CD4-positive, CD25-positive, alpha-beta regulatory T cell (primary cell): ENCODE measurements around the gene SLC1A2. TPM values are rescaled to one million over a fixed set of nuclear protein-coding genes. Genes with fewer than 3 reads are reported as not detected.
"Not testable (repeated sequence)": the region's sequence is repeated elsewhere in the genome, so short reads cannot be mapped to it uniquely, and the experiment has no call there.

Experiments
- ATAC-seq, 2 donors: fragments of 150-1000 bp; cut with Tn5 transposase; one replicate each; pipeline ENCODE4 v1.10.0; 2021; ENCODE audit warnings: low read depth in 2 of 2, moderate number of reproducible peaks in 2 of 2, moderate library complexity in 1 of 2
- DNase-seq, 3 donors: peaks; one replicate each; pipeline versions ENCODE4 v3.0.0 to v3.0.0-alpha.2; 2012 to 2022; ENCODE audit warnings: mixed read lengths in 1 of 3
- H3K27ac ChIP-seq: one replicate; pipeline ENCODE4 v1.7.0; 2013; ENCODE audit warnings: mild to moderate bottlenecking, low read length; ENCODE audit not compliant: insufficient read depth, poor library complexity, severe bottlenecking
- H3K27me3 ChIP-seq: one replicate; pipeline ENCODE4 v1.7.0; 2013; ENCODE audit warnings: low read length; ENCODE audit not compliant: control insufficient read depth, insufficient read depth
- H3K36me3 ChIP-seq: one replicate; pipeline ENCODE4 v1.7.0; 2013; ENCODE audit warnings: mild to moderate bottlenecking, low read length, moderate library complexity; ENCODE audit not compliant: control insufficient read depth, insufficient read depth
- H3K4me1 ChIP-seq: 2 replicates; pipeline ENCODE4 v1.7.0; 2013; ENCODE audit warnings: mild to moderate bottlenecking, low read length; ENCODE audit not compliant: insufficient read depth, control insufficient read depth, poor library complexity, severe bottlenecking
- H3K4me3 ChIP-seq: one replicate; pipeline ENCODE4 v1.7.0; 2013; ENCODE audit warnings: low read depth, mild to moderate bottlenecking, low read length, moderate library complexity
- H3K9me3 ChIP-seq, 2 experiments: 1 replicate in 1 of 2; 2 replicates in 1 of 2; pipeline ENCODE4 v1.7.0; 2013; ENCODE audit warnings: low read length in 2 of 2, mild to moderate bottlenecking in 1 of 2, moderate library complexity in 1 of 2; ENCODE audit not compliant: control insufficient read depth in 2 of 2
- H3K27ac Mint-ChIP-seq, 3 donors: one replicate each; pipeline ENCODE4 v1.8.0; 2020 to 2022; ENCODE audit warnings: mild to moderate bottlenecking in 3 of 3, mixed read lengths in 3 of 3, moderate library complexity in 2 of 3
- H3K27me3 Mint-ChIP-seq: one replicate; pipeline ENCODE4 v1.8.0; 2022; ENCODE audit warnings: mild to moderate bottlenecking, mixed read lengths
- H3K36me3 Mint-ChIP-seq: one replicate; pipeline ENCODE4 v1.8.0; 2020; ENCODE audit warnings: mixed read lengths
- H3K4me1 Mint-ChIP-seq, 4 donors: one replicate each; pipeline ENCODE4 v1.8.0; 2020 to 2022; ENCODE audit warnings: mixed read lengths in 4 of 4, mild to moderate bottlenecking in 1 of 4
- H3K4me3 Mint-ChIP-seq, 4 donors: one replicate each; pipeline ENCODE4 v1.8.0; 2020 to 2022; ENCODE audit warnings: mild to moderate bottlenecking in 4 of 4, mixed read lengths in 4 of 4, moderate library complexity in 3 of 4
- H3K9me3 Mint-ChIP-seq, 7 donors: one replicate each; pipeline ENCODE4 v1.8.0; 2020 to 2022; ENCODE audit warnings: mixed read lengths in 7 of 7, mild to moderate bottlenecking in 3 of 7, moderate library complexity in 2 of 7
- polyA plus RNA-seq, 4 donors: library from polyadenylated mRNA; unstranded; fragments of 300-500 nt; fragmentation: Illumina TruSeq; gene quantifications; one replicate each; pipeline ENCODE4 v1.2.3, GENCODE V29; 2021
- total RNA-seq: library from RNA; stranded (reverse); gene quantifications from one replicate; pipeline ENCODE4 v1.2.3, GENCODE V29; 2022

The SLC1A2 gene
- total and polyA plus RNA-seq, 5 donors from 2014 or later = 0.08 to 0.23 TPM; not detected in 3

- peaks cover 16% of the 10 kb centered on the region for H3K4me1 ChIP-seq
Measured at GRCh38 chr11:35231076-35231860, 188.1 kb downstream of the SLC1A2 start.

GRCh38 chr11:35230388-35230787, 189.0 kb downstream of the SLC1A2 start:
- Histone ChIP-seq H3K4me3 (no peak overlapping the region), H3K9me3 (peaks cover 0 to 8% of the 10 kb centered on the region in 2 experiments), H3K27ac (no peak overlapping the region), H3K4me1 (peaks cover 7% of the 10 kb centered on the region), H3K27me3 (no peaks in the 10 kb centered on the region), H3K36me3 (peaks cover 67% of the 10 kb centered on the region)
- Mint-ChIP-seq H3K4me3 (no peak overlapping the region), H3K27me3 (no peaks in the 10 kb centered on the region), H3K4me1 (peaks cover 26 to 43% (median 35%) of the 10 kb centered on the region in 4 donors), H3K27ac (peak overlapping the region in 1 of 3 donors; percentile 86), H3K36me3 (peaks cover 68% of the 10 kb centered on the region), H3K9me3 (peaks cover 0 to 21% (median 7%) of the 10 kb centered on the region in 7 donors)
- ATAC-seq (no peak), DNase-seq (no peak)

More at GRCh38 chr11:35231076-35231860, 188.1 kb downstream of the SLC1A2 start:
- H3K4me3 Mint-ChIP-seq = no peak overlapping the region
- peaks cover 0 to 21% (median 9%) of the 10 kb centered on the region in 7 donors for H3K9me3 Mint-ChIP-seq
- DNase-seq (no peak), ATAC-seq (no peak)
- Histone ChIP-seq H3K27ac (no peak overlapping the region), H3K27me3 (no peaks in the 10 kb centered on the region), H3K9me3 (peaks cover 0 to 8% of the 10 kb centered on the region in 2 experiments), H3K4me3 (no peak overlapping the region), H3K36me3 (peaks cover 59% of the 10 kb centered on the region)
- peaks cover 29 to 48% (median 43%) of the 10 kb centered on the region in 4 donors for H3K4me1 Mint-ChIP-seq
- peaks cover 62% of the 10 kb centered on the region for H3K36me3 Mint-ChIP-seq
- no peaks in the 10 kb centered on the region for H3K27me3 Mint-ChIP-seq
- peak overlapping the region; percentile 8 to 71 (median 62) for H3K27ac Mint-ChIP-seq

GRCh38 chr11:35228328-35228725, 191.0 kb downstream of the SLC1A2 start:
- H3K4me3 Mint-ChIP-seq = no peak overlapping the region
- Histone ChIP-seq H3K27ac (no peak overlapping the region), H3K27me3 (no peaks in the 10 kb centered on the region), H3K9me3 (peaks cover 0 to 8% of the 10 kb centered on the region in 2 experiments), H3K36me3 (peaks cover 88% of the 10 kb centered on the region), H3K4me1 (no peaks in the 10 kb centered on the region), H3K4me3 (no peak overlapping the region)
- DNase-seq (no peak), ATAC-seq (no peak)
- H3K9me3 Mint-ChIP-seq = peaks cover 0 to 8% (median 0%) of the 10 kb centered on the region in 7 donors
- peaks cover 13 to 26% (median 21%) of the 10 kb centered on the region in 4 donors for H3K4me1 Mint-ChIP-seq
- H3K27me3 Mint-ChIP-seq = no peaks in the 10 kb centered on the region
- H3K36me3 Mint-ChIP-seq = peaks cover 80% of the 10 kb centered on the region
- H3K27ac Mint-ChIP-seq = peak overlapping the region; percentile 42 to 82 (median 77)

- Mint-ChIP-seq H3K4me3 (no peak overlapping the region), H3K27me3 (no peaks in the 10 kb centered on the region), H3K9me3 (peaks cover 0 to 8% (median 0%) of the 10 kb centered on the region in 7 donors), H3K27ac (peak overlapping the region; percentile 42 to 82 (median 77)), H3K4me1 (peaks cover 12 to 26% (median 18%) of the 10 kb centered on the region in 4 donors), H3K36me3 (peaks cover 86% of the 10 kb centered on the region)
- ATAC-seq (no peak), DNase-seq (no peak)
- Histone ChIP-seq H3K4me1 (no peaks in the 10 kb centered on the region), H3K4me3 (no peak overlapping the region), H3K27me3 (no peaks in the 10 kb centered on the region), H3K36me3 (peaks cover 94% of the 10 kb centered on the region), H3K9me3 (peaks cover 0 to 3% of the 10 kb centered on the region in 2 experiments), H3K27ac (no peak overlapping the region)
Measured at GRCh38 chr11:35227576-35228327, 191.6 kb downstream of the SLC1A2 start.

DNA sequence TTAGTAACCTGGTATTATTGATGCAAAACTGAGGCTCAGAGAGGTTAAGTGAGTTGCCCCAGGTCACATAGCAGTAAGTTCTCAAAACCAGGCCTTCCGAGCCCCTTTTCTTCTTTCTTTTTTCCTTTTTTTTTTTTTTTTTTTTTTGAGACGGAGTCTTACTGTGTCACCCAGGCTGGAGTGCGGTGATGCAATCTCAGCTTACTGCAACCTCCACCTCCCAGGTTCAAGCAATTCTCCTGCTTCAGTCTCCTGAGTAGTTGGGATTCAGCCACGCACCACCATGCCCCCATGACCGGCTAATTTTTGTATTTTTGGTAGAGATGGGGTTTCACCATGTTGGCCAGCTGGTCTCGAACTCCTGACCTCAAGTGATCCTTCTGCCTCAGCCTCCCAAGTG, 192.6 kb downstream of the SLC1A2 start:
- peaks cover 85% of the 10 kb centered on the region for H3K36me3 Mint-ChIP-seq
- not testable (repeated sequence) for H3K9me3 Mint-ChIP-seq, H3K4me1 ChIP-seq, H3K4me3 ChIP-seq, H3K4me3 Mint-ChIP-seq, H3K27me3 Mint-ChIP-seq, H3K27me3 ChIP-seq, H3K27ac ChIP-seq, H3K9me3 ChIP-seq, DNase-seq, ATAC-seq
- peak overlapping the region in 1 of 3 donors; percentile 29 for H3K27ac Mint-ChIP-seq
- peaks cover 7 to 22% (median 15%) of the 10 kb centered on the region in 4 donors for H3K4me1 Mint-ChIP-seq
- peaks cover 99% of the 10 kb centered on the region for H3K36me3 ChIP-seq

DNA sequence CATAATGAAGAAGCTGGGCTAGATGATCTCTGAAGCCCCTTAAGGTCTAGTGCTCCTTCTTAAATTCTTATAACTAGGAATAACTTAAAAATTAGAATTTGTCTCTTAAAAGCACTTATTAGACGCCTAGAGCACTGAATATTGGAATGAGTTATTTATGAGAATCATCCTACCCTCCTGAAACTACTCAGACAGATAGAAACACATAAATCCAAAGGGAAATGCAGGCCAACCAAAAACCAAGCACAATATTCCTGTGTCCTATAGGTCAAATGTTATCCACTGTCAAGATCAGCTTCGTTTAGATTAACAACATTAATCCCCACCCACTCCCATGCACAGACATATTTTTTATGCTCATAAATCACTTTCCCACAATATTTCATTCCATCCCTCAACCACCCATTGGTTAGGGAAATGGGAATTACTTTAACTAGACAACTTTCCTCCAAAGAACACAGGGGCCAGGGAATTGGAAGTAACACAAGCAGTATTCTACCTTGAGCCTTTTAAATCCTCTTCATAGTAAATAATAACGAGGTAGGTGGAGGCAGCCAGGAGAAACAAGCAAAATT, 193.3 kb downstream of the SLC1A2 start:
- H3K9me3 ChIP-seq = no peaks in the 10 kb centered on the region
- H3K27me3 Mint-ChIP-seq = no peaks in the 10 kb centered on the region
- H3K9me3 Mint-ChIP-seq = peaks cover 0 to 5% (median 0%) of the 10 kb centered on the region in 7 donors
- no peak overlapping the region for H3K27ac ChIP-seq
- H3K4me3 Mint-ChIP-seq = no peak overlapping the region
- DNase-seq (no peak), ATAC-seq (no peak)
- H3K36me3 ChIP-seq = peaks cover 99% of the 10 kb centered on the region
- H3K36me3 Mint-ChIP-seq = peaks cover 83% of the 10 kb centered on the region
- H3K4me1 Mint-ChIP-seq = peaks cover 5 to 22% (median 16%) of the 10 kb centered on the region in 4 donors
- H3K4me1 ChIP-seq = no peaks in the 10 kb centered on the region
- H3K4me3 ChIP-seq = no peak overlapping the region
- H3K27me3 ChIP-seq = no peaks in the 10 kb centered on the region
- H3K27ac Mint-ChIP-seq = peak overlapping the region in 1 of 3 donors; percentile 29

- Histone ChIP-seq H3K36me3 (peaks cover 98% of the 10 kb centered on the region), H3K27me3 (no peaks in the 10 kb centered on the region), H3K4me1 (no peaks in the 10 kb centered on the region), H3K9me3 (no peaks in the 10 kb centered on the region), H3K4me3 (no peak overlapping the region), H3K27ac (no peak overlapping the region)
- Mint-ChIP-seq H3K36me3 (peaks cover 76% of the 10 kb centered on the region), H3K9me3 (peaks cover 0 to 2% (median 0%) of the 10 kb centered on the region in 7 donors), H3K27ac (peak overlapping the region in 1 of 3 donors; percentile 48), H3K4me1 (peaks cover 4 to 18% (median 13%) of the 10 kb centered on the region in 4 donors), H3K27me3 (no peaks in the 10 kb centered on the region), H3K4me3 (no peak overlapping the region)
- no peak for ATAC-seq
- no peak for DNase-seq
Measured at GRCh38 chr11:35223991-35224390, 195.4 kb downstream of the SLC1A2 start.
